ENCODE data around the gene NDRG3. TPM values are rescaled to one million over a fixed set of nuclear protein-coding genes. Genes with fewer than 3 reads are reported as not detected.
"Not testable (repeated sequence)": the region's sequence is repeated elsewhere in the genome, so short reads cannot be mapped to it uniquely, and the experiment has no call there.

NDRG3 gene
- polyA plus RNA-seq, 1 experiment: 39.5 TPM

GRCh38 chr20:36682311-36682710 lies 63.6 kb downstream of the NDRG3 start:
- DNase-seq (ENCODE audit: low read depth, low spot score): no peak
- TF ChIP-seq CTCF (IDR thresholded peaks at IDR 0.05; ENCODE audit: low read depth, low read length): no peak
- CTCF ChIA-PET: interaction anchor here (1.1 kb wide), 1 partner anchor 76 kb away, joined by 3 read pairs; the partner anchor contains the start of gene RAB5IF
- H3K9me3 ChIP-seq (ENCODE audit: control insufficient read depth, insufficient read depth, low read length): peaks cover under 1% of the 10 kb centered on the region; the same call in 1 of the 2 replicates
- no peak overlapping the region for H3K27ac ChIP-seq (ENCODE audit: low read depth, low read length)
- H3K27me3 ChIP-seq (ENCODE audit: control insufficient read depth, insufficient read depth, low read length): no peaks in the 10 kb centered on the region
- POLR2A ChIA-PET: no interaction called here
- no peak overlapping the region for H3K4me3 ChIP-seq (ENCODE audit: low read depth, low read length)

DNA sequence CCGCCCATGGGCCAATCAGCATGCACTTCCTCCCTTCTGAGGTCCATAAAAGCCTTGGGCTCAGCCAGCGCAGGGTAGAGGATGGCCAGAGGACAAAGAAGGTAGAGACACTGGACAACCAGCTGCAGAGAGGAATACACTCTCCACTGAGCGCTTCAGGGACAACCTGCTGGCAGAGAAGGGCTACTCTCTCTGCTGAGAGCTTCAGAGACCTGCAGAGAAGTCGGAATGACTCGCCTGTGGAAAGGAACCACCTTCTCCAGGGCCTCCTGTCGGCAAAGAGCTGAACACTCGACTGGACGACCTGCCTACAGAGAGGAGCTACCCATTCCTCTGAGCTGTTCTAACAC lies 68.5 kb downstream of the NDRG3 start:
- H3K4me3 ChIP-seq (ENCODE audit: low read depth, low read length): no peak overlapping the region
- H3K27me3 ChIP-seq (ENCODE audit: control insufficient read depth, insufficient read depth, low read length): no peaks in the 10 kb centered on the region
- no peak for DNase-seq (ENCODE audit: low read depth, low spot score)
- peaks cover 8% of the 10 kb centered on the region; the same call in 1 of the 2 replicates for H3K9me3 ChIP-seq (ENCODE audit: control insufficient read depth, insufficient read depth, low read length)
- POLR2A ChIA-PET: no interaction called here
- no peak overlapping the region for H3K27ac ChIP-seq (ENCODE audit: low read depth, low read length)
- CTCF ChIA-PET: no interaction called here
- TF ChIP-seq CTCF (IDR thresholded peaks at IDR 0.05; ENCODE audit: low read depth, low read length): no peak

DNA sequence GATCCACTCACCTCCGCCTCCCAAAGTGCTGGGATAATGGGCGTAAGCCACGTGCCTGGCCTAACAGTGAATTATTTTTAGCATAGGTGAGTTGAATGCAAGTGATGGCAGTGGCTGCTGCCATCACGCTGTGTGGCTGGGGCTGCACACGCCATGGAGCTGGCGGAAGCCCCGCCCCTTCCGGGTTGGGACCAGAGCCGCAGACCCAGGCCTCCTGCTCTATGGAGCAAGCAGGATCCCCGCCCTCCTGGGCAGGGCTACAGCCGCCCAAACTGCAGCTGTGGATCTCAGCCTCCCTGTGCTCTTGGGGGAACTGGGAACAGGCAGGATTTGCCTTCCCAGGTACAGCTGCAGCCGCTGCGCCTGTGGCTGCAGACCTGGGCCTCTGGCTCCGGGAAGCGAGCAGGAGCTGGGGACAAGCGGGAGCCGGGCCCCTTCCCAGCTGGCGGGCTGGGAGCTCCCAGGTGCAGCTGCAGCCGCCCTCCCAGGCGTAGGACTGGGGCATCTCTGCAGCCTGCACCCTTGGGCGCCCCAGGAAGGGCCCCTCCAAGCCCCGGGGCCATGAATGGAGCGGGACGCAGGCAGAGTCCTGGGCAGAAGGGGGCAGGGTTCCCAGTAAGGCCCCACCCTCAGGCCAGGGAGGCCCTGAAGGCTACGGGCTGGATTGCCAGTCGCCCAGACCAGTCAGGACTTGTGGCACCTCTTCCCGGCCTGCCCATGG lies 69.0 kb downstream of the NDRG3 start:
- no peak overlapping the region for H3K27ac ChIP-seq (ENCODE audit: low read depth, low read length)
- no peak for TF ChIP-seq CTCF (IDR thresholded peaks at IDR 0.05; ENCODE audit: low read depth, low read length)
- H3K4me3 ChIP-seq (ENCODE audit: low read depth, low read length): no peak overlapping the region
- no peak for DNase-seq (ENCODE audit: low read depth, low spot score)
- ChIA-PET CTCF (no interaction called here), POLR2A (no interaction called here)
- H3K9me3 ChIP-seq (ENCODE audit: control insufficient read depth, insufficient read depth, low read length): peaks cover 8% of the 10 kb centered on the region; the same call in 1 of the 2 replicates
- no peaks in the 10 kb centered on the region for H3K27me3 ChIP-seq (ENCODE audit: control insufficient read depth, insufficient read depth, low read length)

DNA sequence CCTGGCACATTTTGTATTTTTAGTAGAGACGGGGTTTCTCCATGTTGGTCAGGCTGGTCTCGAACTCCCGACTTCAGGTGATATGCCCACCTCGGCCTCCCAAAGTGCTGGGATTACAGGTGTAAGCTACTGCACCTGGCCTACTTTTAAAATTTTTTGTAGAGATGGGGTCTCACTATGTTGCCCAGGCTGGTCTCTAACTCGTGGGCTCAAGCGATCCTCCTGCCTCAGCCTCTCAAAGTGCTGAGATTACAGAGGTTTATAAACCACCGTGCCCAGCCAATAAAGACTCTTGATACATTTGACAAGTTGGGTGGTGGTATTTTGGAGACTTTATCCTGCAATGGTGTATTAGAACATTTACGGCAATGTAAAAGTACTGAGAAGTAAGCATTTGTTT lies 70.3 kb downstream of the NDRG3 start:
- H3K27ac ChIP-seq (ENCODE audit: low read depth, low read length); POLR2A ChIA-PET; DNase-seq (ENCODE audit: low read depth, low spot score); CTCF ChIA-PET; H3K9me3 ChIP-seq (ENCODE audit: control insufficient read depth, insufficient read depth, low read length); H3K27me3 ChIP-seq (ENCODE audit: control insufficient read depth, insufficient read depth, low read length); H3K4me3 ChIP-seq (ENCODE audit: low read depth, low read length): not testable (repeated sequence)

DNA sequence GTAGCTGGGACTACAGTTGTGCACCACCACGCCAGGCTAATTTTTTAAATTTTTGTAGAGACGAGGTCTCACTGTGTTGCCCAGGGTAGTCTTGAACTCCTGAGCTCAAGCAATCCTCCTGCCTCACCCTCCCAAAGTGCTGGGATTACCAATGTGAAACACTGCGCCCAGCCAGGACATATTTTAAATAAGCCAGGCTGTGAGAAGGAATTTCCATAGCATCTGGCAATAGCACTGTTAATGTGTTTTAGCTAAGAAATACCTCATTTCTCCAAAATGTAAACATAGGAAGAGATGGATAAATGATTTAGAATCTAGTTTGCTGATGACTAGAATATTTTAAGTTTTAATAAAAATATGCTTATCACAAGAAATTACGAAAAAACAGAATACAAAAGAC lies 72.9 kb downstream of the NDRG3 start:
- Histone ChIP-seq H3K9me3 (ENCODE audit: control insufficient read depth, insufficient read depth, low read length) (peaks cover 8% of the 10 kb centered on the region; the same call in 1 of the 2 replicates), H3K27ac (ENCODE audit: low read depth, low read length) (no peak overlapping the region), H3K27me3 (ENCODE audit: control insufficient read depth, insufficient read depth, low read length) (no peaks in the 10 kb centered on the region), H3K4me3 (ENCODE audit: low read depth, low read length) (no peak overlapping the region)
- peak; percentile 23 for DNase-seq (ENCODE audit: low read depth, low spot score)
- CTCF ChIA-PET: interaction anchor here (1.1 kb wide), 1 partner anchor 190 kb away, joined by 3 read pairs; a partner anchor contains a TSS
- POLR2A ChIA-PET: interaction anchor here (0.6 to 0.7 kb wide), 2 partner anchors 163 to 515 kb away, joined by 5 read pairs; no protein-coding TSS in a partner anchor
- no peak for TF ChIP-seq CTCF (IDR thresholded peaks at IDR 0.05; ENCODE audit: low read depth, low read length)
